GM12801 (cell line): ENCODE data around the gene DNAAF5.

Experiments
- TF ChIP-seq, protein P1 (sequence below): IDR thresholded peaks from one replicate; pipeline ENCODE4 v1.5.1; 2011; ENCODE audit warnings: control low read depth; ENCODE audit not compliant: insufficient read length; ENCODE audit errors: extremely low read depth

Gene DNAAF5

DNA sequence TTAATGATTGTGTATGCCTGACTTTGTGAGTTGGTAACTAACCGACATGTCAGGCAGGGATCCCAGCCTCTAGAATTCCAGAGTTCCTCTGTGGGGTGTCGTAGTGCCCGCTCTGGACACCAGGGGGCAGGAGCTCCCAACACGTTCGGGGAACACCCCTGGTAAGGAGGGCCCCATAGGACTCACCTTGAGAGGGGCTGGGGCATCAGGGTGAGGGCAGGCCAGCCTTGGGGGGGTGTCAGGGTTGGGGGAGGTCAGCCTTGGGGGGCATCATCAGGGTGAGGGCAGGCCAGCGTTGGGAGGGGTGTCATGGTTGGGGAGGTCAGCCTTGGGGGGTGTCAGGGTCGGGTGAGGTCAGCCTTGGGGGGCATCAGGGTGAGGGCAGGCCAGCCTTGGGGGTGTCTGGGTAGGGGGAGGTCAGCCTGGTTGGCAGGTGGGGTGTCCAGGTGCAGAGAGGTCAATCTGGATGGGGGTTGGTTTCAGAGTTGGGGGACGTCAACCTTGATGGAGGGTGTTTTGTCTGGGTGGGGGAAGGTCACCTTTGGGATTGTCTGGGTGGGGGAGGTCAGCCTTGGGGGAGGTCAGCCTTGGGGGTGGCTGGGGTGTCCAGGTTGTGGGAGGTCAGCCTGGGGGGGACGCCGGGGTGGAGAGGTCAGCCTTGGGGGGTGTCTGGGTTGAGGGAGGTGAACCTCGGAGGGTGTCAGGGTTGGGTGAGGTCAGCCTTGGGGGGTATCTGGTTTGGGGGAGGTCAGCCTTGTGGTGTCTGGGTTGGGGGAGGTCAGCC, 60.2 kb downstream of the DNAAF5 start:
- TF ChIP-seq, protein P1, sequence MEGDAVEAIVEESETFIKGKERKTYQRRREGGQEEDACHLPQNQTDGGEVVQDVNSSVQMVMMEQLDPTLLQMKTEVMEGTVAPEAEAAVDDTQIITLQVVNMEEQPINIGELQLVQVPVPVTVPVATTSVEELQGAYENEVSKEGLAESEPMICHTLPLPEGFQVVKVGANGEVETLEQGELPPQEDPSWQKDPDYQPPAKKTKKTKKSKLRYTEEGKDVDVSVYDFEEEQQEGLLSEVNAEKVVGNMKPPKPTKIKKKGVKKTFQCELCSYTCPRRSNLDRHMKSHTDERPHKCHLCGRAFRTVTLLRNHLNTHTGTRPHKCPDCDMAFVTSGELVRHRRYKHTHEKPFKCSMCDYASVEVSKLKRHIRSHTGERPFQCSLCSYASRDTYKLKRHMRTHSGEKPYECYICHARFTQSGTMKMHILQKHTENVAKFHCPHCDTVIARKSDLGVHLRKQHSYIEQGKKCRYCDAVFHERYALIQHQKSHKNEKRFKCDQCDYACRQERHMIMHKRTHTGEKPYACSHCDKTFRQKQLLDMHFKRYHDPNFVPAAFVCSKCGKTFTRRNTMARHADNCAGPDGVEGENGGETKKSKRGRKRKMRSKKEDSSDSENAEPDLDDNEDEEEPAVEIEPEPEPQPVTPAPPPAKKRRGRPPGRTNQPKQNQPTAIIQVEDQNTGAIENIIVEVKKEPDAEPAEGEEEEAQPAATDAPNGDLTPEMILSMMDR, result no peak

DNA sequence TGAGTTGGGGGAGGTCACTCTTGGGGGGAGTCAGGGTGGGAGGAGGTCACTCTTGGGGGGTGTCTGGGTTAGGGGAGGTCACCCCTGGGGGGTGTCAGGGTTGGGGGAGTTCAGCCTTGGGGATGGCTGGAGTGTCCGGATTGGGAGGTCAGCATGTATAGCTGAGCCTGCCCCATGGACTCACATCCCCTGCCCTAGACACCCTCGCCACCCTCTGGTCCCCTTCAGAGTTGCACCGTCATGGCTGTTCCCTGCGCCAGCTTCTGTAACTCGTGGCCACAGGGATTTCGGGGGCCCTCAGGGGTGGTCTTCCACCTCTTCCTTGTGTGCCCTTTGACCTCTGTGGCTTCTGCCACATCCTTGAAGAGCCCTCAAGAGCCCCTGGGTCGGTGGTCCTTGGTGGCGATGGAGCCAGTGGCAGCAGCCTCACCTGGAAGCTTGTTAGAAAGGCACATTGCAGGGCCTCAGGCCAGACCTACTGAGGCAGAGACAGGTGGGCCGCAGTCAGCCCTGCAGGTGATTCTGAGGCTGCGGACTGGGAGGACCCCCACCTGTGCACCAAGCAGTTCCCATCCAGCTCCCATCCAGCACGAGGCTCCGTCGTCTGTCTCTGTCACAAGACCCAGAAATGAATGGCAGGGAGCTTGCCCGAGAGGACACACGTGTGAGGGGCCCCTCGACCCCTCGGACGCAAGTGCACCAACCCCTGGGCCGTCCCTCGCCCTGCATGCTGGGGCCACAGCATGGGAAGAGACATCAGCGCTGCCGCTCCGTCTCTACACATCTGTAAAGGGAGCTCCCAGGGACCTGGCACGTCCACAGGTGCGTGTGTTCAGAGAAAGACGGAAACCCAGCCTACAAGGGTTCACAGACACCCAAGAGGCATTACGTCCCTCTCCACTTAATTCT, 61.1 kb downstream of the DNAAF5 start:
- TF ChIP-seq, protein P1, result no peak

DNA sequence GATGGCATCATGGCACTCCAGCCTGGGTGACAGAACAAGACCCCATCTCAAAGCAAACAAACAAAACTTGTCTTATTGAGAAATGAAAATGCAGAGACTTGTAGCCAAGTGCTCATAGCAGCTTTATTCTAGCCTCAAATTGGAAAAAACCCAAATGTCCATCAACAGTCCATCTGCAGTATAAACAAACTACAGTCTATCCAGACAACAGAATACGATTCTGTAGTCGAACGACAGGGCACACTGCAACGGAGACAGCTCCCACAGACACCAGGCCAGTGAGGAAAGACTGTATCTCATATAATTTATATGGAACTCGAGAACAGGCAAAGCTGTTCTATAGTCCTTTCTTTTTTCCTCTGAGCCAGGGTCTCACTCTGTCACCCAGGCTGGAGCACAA, 65.0 kb downstream of the DNAAF5 start:
- TF ChIP-seq, protein P1, result no peak

DNA sequence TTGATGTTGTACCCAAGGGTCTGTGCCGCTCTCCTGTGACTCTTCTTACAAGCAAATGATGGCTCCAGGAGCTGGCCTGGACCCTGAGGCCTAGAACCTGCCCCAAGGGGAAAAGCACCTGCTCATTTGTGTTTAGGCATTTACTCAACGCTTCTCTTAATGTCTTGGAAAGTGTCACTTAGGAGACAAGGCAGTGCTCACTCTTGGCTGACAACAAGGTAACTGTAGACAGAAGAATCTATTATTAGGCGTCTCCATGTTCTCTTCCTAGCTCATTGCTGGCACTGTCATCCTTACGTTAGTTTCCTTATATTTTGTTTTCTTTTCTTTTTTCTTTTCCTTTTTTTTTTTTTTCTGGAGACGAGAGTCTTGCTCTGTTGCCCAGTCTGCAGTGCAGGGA, 67.7 kb downstream of the DNAAF5 start:
- TF ChIP-seq, protein P1, result no peak

DNA sequence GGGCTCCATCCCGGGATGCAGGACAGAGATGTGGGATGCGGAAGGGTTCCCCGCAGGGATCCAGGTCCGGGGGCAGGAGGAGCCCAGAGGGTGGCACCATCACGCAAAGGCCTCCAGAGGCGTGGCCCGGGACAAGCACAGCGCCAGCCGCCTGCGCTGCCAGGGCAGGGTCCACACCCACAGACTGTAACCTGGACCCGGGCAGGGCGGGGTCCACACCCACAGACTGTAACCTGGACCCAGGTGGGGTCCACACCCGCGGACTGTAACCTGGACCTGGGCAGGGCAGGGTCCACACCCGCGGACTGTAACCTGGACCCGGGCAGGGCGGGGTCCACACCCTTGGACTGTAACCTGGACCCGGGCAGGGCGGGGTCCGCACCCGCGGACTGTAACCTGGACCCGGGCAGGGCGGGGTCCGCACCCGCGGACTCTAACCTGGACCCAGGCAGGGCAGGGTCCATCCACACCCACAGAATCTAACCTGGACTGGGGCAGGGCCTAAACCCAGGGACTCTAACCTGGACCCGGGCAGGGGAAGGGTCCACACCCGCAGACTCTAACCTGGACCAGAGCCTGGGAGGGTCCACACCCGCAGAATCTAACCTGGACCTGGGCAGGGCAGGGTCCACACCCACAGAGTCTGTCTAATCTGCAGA, 68.3 kb downstream of the DNAAF5 start:
- TF ChIP-seq, protein P1, result no peak

DNA sequence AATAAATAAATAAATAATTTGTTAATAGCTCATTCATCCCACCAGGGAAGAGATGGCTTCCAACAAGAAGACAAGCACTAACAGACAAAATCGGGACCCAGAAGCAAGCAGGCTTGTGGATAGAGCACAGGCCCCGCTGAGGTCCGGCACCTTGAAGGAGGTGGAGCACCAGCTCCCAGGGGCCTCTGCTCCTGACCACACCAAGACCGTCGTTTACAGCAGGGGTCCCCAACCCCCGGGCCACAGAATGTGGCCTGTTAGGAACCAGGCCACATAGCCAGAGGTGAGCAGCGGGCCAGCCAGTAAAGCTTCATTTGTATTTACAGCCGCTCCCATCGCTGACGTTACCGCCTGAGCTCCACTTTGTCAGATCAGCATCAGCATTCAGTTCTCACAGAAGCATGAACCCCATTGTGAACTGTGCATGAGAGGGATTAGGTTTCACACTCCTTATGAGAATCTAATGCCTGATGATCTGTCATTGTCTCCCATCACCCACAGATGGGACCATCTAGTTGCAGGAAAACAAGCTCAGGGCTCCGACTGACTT, 72.5 kb downstream of the DNAAF5 start:
- TF ChIP-seq, protein P1, result no peak

DNA sequence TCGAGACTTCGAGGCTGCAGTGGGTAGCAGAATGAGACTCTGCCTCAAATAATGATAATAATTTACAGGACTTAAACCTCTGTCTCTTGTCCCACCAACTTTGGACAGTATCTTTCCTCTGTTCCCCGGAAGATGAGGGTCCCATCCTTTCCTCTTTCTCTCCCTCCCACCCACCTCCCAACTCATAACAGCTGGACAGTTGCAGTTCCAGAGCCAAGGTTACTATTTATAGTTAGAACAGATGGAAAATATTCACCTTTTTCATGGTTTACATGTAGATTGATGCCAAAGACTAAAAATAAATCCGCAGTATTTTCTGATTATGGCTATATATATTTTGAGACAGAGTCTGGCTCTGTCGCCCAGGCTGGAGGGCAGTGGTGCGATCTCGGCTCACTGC, 74.2 kb downstream of the DNAAF5 start:
- TF ChIP-seq, protein P1, result no peak
